ENCODE data around the gene SOS2.

The SOS2 gene

GRCh38 chr14:50231475-50232275 is at the start of gene SOS2:
Gene SOS2 (minus strand): TSS chr14:50231578. CDS start chr14:50231283, 295 bp downstream.
- peak; percentile 78 for DNase-seq

DNA sequence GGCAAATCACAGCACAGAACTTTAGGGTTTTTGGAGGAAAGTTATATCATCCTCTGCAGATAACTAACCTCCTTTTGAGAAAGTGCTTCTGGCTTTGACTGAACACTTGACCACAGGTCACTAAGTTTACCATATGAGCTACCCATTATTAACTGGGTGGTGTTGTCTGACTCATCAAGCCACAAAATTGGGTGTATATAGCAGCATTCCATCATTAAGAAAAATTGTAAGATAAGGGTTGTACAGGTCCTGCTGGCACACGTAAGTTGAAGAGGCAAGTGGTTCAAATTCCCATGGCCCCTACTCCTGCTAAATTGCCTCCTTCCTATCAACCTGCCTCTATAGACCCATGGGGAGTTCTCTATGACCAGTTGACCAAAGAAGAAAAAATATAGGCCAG is 41.1 kb upstream of the SOS2 start:
- DNase-seq: no peak

GRCh38 chr14:50270932-50271331 is 39.6 kb upstream of the SOS2 start:
- DNase-seq: no peak

DNA sequence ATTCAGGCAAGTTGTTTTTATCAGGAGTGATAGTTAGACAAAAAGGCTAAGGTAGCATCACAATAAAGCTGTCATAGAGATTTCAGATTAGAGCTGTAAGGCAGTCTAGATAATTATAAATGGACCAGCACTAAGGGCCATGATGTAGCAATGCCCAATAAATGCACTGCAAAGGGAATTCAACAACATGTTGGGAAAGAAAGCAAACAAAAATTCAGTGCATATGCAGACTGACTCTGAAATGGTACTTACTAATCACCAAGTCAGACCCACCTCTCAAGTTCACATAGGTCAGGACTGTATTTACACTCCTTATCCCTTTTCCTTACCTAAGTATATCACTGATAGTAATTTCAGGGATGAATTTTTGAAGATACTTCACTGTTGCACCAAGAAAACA is 33.7 kb upstream of the SOS2 start:
- DNase-seq: no peak

- no peak for DNase-seq
Observed at GRCh38 chr14:50263321-50263720, 31.9 kb upstream of the SOS2 start.

GRCh38 chr14:50262865-50263264 is 31.5 kb upstream of the SOS2 start:
- DNase-seq: no peak

DNA sequence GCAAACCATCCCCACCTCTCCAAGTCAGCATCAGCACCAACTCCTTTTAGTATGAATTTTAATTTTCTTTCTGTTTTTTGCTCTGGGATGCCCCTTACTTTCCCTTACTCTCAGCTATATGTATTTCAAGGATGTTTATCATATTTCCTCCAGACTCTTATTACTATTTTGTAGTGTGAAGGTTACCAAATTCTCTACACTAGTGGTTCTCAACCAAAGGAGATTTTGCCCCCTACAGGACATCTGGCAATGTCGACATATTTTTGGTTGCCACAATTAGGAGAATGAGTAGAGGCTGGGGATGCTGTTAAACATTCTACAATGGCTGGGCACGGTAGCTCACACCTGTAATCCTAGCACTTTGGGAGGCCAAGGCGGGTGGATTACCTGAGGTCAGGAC is 29.1 kb upstream of the SOS2 start:
- DNase-seq: peak; percentile 5

GRCh38 chr14:50260072-50260471 is 28.7 kb upstream of the SOS2 start:
- DNase-seq: no peak

- DNase-seq: no peak
Observed at GRCh38 chr14:50257732-50258131, 26.4 kb upstream of the SOS2 start.

DNA sequence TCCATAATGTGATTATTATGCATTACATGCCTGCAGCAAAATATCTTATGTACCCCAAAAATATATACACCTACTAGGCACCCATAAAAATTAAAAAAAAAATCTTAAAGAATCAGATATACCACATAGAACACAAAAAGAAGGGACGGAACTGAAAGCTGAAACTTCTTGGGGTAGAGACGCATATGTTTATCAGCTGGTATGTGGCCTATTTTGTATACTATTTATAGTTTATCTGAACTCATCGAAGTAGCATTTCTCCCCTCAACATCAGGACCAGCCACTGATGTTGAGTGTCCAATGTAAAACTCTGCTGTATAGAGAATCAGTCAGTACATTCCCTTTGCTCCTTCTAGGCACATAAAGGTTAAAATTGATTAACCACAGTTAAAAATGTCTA is 22.9 kb upstream of the SOS2 start:
- no peak for DNase-seq

GRCh38 chr14:50249136-50249775 is 17.9 kb upstream of the SOS2 start:
- no peak for DNase-seq

GRCh38 chr14:50247245-50247644 is 15.9 kb upstream of the SOS2 start:
- DNase-seq: no peak

DNA sequence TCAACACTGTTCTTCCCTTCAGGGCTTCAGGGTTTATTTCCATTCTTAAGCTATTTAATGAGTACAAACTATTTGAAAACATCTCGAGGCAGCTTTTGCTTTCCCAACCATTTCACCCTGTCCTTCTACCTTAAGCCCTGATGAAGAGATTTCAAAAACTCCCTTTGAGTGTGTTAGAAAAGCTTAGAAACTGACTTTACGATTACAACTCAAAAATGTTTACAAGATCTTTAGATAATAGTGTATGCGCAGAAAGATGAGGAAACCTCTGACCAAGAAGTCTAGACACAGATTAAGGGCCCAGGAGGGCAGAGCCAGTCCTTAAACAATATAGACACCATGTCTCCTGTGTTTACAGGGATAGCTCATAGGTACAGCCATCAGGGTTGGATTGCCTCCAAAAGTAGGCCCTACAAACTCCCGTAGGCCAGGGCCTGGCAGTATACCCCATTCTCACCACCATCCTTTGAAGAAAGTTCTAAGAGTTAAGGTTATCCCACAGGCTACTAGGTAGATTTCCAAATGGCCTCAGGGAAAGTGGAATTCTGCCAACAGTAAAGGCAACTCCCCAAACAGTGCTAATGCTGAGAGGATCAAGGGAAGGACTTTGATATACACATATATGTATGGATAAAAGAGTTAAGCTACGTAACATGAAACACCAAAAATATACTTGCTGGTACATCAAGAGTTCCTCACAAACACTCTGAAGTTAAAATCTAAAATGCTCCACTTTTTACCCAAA is 11.4 kb upstream of the SOS2 start:
- DNase-seq: no peak

DNA sequence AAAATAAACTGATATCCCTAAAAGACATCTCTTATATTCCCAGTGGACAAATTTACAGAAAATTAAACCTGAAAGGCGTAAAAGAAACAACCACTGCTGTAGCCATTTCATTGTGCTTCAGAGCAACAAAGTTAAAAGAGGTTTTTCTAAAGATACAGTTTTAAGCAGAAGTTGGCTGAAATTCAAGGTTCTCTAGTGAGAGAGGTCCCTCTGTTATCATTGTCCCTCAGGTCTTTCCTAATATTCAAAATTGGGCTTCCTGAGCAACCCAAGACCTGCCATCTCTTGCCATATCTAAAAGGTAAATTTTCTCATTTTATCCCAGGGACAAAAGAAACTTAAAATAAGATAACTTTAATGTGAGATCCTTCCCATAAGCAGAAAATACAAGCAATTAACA is 10.7 kb upstream of the SOS2 start:
- no peak for DNase-seq

DNA sequence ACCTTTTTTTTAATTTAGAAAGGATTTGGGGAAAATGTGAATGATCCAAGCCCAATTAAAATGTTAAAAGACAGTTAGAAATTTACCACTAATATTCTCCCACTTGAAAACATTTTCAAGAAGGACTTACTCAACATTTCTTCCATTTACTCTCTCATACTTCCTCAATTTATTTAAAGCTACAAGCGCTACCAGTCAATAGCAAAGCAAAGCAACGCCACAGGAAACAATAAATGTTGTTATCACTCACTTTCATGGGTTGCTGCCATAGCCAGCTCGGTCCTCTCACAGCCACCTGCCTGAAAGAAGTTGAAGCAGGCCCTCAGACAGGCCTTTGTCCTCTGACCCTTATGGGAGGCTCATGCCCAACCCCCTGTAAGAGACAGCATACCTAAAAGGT is 6.0 kb upstream of the SOS2 start:
- DNase-seq: no peak

GRCh38 chr14:50233951-50234250 is 2.5 kb upstream of the SOS2 start:
- DNase-seq: no peak

DNA sequence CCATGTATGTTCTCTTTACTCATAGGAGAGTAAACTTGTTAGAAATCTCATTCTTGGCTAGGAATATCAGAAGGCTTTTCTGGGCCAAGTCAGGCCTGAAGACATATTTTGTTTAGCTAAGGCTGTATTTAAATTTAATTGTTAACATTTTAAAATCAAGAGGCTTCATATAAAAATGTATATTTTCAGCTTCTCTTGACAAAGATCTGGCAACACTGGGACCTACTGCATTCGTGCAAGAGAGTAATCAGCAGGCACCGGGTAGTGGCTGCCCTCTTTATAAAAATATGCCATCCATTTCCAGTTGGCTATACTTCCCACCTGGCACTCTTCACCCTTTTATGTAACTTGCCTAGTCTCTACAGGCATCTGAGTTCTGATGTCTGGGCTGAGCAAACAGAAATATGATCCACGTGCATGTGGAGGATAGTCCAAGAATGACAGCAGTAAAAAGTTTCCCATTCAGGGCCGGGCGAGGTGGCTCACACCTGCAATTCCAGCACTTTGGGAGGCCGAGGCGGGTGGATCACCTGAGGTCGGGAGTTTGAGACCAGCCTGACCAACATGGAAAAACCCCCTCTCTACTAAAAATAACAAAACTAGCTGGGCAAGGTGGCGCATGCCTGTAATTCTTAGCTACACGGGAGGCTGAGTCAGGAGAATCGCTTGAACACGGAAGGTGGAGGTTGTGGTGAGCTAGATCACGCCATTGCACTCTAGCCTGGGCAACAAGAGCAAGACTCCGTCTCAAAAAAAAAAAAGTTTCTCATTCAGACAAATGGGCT is 2.0 kb upstream of the SOS2 start:
- DNase-seq: no peak

- no peak for DNase-seq
Observed at GRCh38 chr14:50232276-50232642, 881 bp upstream of the SOS2 start.

GRCh38 chr14:50230701-50231474 is 490 bp downstream of the SOS2 start:
- DNase-seq: no peak

DNA sequence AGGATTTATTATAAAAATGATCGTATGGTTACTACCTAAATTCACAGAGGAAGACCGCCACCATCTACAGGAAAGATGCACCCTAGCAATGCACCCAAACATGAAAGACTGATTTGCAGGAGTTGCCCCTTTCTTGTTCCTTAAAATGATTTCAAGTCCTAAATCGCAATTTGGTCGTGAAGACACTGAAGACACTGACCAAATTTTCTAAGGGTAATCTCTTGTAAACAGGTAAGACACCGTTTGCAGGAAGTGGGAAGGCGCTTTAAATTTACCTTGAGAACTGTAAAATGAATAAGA is 1.0 kb downstream of the SOS2 start:
- no peak for DNase-seq

DNA sequence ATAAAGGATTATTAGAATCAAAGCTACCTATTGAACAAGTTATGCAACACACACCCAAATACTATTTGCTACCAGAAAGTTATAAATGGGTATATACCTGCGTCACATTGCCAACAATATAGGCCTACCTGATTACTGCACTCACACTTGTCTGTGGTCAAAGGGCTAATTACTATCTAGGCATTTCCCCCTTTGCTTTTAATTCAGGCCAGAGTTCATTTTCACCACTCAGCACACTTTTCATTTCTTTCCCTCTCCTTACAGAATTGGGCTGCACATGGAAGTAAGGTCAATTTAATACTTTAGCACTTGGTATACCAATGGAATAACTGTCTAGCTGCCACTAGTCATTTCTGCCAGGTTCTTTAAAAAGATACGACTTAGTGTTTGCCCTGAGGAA is 1.7 kb downstream of the SOS2 start:
- DNase-seq: no peak

DNA sequence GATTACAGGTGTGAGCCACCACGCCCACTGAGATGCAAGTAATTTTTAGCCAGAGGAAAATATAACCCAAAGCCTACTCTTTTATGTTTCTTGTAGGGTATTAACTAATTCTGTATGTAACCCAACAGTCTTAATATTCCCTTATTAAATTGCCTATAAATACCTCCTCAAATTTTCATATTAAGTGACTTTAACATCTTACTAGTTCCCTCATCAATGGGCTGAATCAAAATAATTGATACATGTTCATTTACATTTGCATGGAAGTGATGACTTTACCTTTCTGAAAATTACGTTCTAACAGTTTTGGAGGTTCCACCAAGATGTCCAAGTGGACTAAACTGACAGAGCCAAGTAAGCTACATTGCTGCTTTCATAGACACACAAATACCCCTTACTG is 3.1 kb downstream of the SOS2 start:
- no peak for DNase-seq

GRCh38 chr14:50225974-50226297 is 5.4 kb downstream of the SOS2 start:
- no peak for DNase-seq
